Upper lobe of right lung (tissue), 1 donor: ENCODE data around the gene CD109. TPM values are rescaled to one million over a fixed set of nuclear protein-coding genes. Genes with fewer than 3 reads are reported as not detected.
A peak's percentile ranks its signal among the peaks of the same experiment; 100 is the strongest.
"Not testable (repeated sequence)": the region's sequence is repeated elsewhere in the genome, so short reads cannot be mapped to it uniquely, and the experiment has no call there.

ENCODE experiments used
- ATAC-seq: fragments of 200-7000 bp; cut with Tn5 transposase; one replicate; pipeline ENCODE4 v1.9.1; 2020; ENCODE audit warnings: mild to moderate bottlenecking, moderate library complexity
- DNase-seq: peaks from one replicate; pipeline ENCODE4 v3.0.0-alpha.2; 2020
- H3K27ac ChIP-seq: fragments of 200-600 bp; one replicate; pipeline ENCODE4 v1.8.0; 2022
- H3K27me3 ChIP-seq: fragments of 200-600 bp; one replicate; pipeline ENCODE4 v1.8.0; 2022; ENCODE audit warnings: mild to moderate bottlenecking
- H3K36me3 ChIP-seq: fragments of 200-600 bp; one replicate; pipeline ENCODE4 v1.8.0; 2022
- H3K4me1 ChIP-seq: fragments of 200-600 bp; one replicate; pipeline ENCODE4 v1.8.0; 2022
- H3K4me3 ChIP-seq: fragments of 200-600 bp; one replicate; pipeline ENCODE4 v1.8.0; 2022; ENCODE audit warnings: mild to moderate bottlenecking
- H3K9me3 ChIP-seq: fragments of 200-600 bp; one replicate; pipeline ENCODE4 v1.8.0; 2022
- intact Hi-C: fragments of 100-400 bp; cut with DNase I; formaldehyde crosslinking; loops from one replicate; pipeline ENCODE4 v1.11.0; 2022
- total RNA-seq: library from RNA; stranded (reverse); fragmentation: NEBNext Ultra II Directional; extraction: Animal tissue kit (Norgen Biotek cat#: 25700); gene quantifications from one replicate; pipeline ENCODE4 v1.2.1, GENCODE V29; 2021
- TF ChIP-seq, protein P1 (sequence below): fragments of 200-600 bp; IDR thresholded peaks from one replicate; pipeline ENCODE4 v1.8.0; 2022; ENCODE audit warnings: antibody characterized with exemption
- donor health status: DM: no; HTN: yes; CAD: no; lungs with severe emphysema.

The CD109 gene
- total RNA-seq, 1 donor from 2014 or later, result 22.1 TPM

DNA sequence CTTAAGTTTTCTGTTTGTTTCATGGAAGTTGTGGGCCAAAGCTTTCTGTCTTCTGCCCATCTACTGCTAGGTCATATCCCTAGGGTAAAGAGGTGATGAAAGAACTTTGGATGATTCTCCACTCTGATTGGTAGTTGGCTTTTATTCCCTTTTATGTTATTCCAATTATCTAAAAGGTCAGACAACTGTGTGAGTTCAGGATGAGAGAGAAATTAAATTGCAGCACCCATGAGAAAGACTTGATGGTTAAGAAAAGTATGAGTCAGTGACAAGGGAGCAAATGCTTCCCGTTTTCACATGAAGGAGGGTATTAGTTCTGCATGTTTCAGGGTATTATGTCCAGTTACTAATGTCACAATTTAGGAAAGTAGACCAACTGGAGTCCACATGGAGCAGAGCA is 136.3 kb downstream of the CD109 start:
- ATAC-seq, result no peak
- Histone ChIP-seq H3K36me3 (no peaks in the 10 kb centered on the region), H3K4me1 (no peaks in the 10 kb centered on the region), H3K27me3 (no peaks in the 10 kb centered on the region), H3K4me3 (no peak overlapping the region), H3K9me3 (no peaks in the 10 kb centered on the region), H3K27ac (no peak overlapping the region)
- intact Hi-C loops, result no loop called here
- DNase-seq, result no peak
- TF ChIP-seq, protein P1, sequence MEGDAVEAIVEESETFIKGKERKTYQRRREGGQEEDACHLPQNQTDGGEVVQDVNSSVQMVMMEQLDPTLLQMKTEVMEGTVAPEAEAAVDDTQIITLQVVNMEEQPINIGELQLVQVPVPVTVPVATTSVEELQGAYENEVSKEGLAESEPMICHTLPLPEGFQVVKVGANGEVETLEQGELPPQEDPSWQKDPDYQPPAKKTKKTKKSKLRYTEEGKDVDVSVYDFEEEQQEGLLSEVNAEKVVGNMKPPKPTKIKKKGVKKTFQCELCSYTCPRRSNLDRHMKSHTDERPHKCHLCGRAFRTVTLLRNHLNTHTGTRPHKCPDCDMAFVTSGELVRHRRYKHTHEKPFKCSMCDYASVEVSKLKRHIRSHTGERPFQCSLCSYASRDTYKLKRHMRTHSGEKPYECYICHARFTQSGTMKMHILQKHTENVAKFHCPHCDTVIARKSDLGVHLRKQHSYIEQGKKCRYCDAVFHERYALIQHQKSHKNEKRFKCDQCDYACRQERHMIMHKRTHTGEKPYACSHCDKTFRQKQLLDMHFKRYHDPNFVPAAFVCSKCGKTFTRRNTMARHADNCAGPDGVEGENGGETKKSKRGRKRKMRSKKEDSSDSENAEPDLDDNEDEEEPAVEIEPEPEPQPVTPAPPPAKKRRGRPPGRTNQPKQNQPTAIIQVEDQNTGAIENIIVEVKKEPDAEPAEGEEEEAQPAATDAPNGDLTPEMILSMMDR, result no peak

DNA sequence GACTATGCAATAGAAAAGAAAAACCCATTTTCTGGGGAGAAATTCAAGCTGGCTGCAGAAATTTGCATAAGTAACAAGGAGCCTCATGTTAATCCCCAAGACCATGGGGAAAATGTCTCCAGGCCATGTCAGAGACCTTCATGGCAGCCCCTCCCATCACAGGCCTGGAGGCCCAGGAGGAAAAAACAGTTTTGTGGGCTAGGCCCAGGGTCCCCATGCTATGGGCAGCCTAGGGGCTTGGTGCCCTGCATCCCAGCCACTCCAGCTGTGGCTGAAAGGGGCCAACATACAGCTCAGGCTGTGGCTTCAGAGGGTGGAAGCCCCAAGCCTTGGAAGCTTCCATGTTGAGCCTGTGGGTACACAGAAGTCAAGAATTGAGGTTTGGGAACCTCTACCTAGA is 148.7 kb downstream of the CD109 start:
- H3K4me1 ChIP-seq, ATAC-seq, DNase-seq, intact Hi-C loops, H3K36me3 ChIP-seq, H3K4me3 ChIP-seq, H3K9me3 ChIP-seq, H3K27ac ChIP-seq, H3K27me3 ChIP-seq: not testable (repeated sequence)

DNA sequence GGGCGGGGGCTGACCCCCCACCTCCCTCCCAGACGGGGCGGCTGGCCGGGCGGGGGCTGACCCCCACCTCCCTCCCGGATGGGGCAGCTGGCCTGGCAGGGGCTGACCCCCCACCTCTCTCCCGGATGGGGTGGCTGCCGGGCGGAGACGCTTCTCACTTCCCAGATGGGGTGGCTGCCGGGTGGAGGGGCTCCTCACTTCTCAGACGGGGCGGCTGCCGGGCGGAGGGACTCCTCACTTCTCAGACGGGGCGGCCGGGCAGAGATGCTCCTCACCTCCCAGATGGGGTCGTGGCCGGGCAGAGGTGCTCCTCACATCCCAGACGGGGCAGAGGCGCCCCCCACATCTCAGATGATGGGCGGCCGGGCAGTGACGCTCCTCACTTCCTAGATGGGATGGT is 155.0 kb downstream of the CD109 start:
- ATAC-seq, H3K27me3 ChIP-seq, DNase-seq, intact Hi-C loops, H3K27ac ChIP-seq, H3K9me3 ChIP-seq, H3K4me3 ChIP-seq, H3K4me1 ChIP-seq, H3K36me3 ChIP-seq: not testable (repeated sequence)

DNA sequence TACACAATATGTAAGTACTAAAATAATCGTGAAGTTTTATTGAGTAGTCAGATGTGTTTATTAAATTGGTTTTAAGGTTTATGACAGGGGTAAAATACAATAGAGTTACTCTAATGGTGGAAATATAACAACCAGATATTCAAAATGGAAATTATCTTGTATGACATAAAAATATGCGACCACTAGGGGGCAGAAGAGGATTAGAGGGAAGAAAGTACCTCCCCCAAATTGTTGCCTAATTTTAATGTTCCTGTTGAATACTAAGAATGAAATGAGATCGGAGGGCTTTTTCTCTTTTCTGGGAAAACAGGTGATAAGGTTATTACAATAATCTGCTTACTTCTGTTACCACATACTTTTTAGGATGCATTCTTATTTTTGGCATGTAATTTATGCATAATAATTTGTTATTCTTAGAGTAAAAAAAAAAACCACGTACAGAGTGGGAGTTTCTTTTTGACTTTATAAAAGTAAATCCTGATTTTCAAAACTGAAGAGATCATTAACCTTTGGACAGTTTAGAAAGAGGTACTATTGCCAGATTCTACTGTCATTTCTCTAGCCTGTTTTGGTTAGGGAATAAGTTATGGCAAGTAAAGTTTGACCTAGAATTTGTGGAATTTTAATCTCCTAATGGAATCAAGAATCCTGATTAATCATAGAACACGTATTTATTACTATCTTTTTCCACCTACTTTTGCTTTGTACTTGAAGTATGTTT is 159.2 kb downstream of the CD109 start:
- no peaks in the 10 kb centered on the region for H3K9me3 ChIP-seq
- no peaks in the 10 kb centered on the region for H3K27me3 ChIP-seq
- peak overlapping the region; percentile 11 for H3K4me3 ChIP-seq
- H3K27ac ChIP-seq, result no peak overlapping the region
- DNase-seq, result no peak
- intact Hi-C loops, result no loop called here
- no peaks in the 10 kb centered on the region for H3K4me1 ChIP-seq
- peak; percentile 79 for ATAC-seq
- TF ChIP-seq, protein P1, result peak; percentile 79
- no peaks in the 10 kb centered on the region for H3K36me3 ChIP-seq

DNA sequence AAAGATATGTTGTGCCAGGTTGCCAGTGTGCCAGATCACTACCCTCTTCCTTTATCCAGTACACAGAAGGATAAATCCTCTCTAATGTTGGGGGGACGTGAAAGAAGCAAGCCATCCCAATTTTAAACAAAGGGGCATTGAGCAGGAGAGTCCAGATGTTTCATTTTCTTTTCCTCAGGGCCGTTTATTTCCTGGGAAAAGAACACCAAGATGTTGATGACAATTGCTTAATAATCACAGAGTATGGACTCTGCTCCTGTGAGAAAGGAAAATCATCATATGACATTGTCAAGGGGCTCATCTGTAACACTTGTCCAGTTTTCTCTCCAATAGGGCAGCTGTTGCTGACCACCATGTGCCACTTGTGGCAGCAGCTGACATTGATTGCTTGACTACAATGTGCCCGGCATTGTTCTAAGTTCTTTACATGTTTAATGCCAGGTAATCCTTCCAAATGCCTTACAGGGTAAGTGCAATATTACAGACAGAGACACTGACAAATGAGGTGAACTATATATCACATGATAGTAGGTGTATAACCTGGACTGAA is 161.4 kb downstream of the CD109 start:
- Histone ChIP-seq H3K9me3 (no peaks in the 10 kb centered on the region), H3K4me3 (no peak overlapping the region), H3K36me3 (no peaks in the 10 kb centered on the region), H3K27me3 (no peaks in the 10 kb centered on the region), H3K27ac (no peak overlapping the region), H3K4me1 (no peaks in the 10 kb centered on the region)
- DNase-seq (no peak), ATAC-seq (no peak)
- TF ChIP-seq, protein P1, result no peak
- intact Hi-C loops, result no loop called here

DNA sequence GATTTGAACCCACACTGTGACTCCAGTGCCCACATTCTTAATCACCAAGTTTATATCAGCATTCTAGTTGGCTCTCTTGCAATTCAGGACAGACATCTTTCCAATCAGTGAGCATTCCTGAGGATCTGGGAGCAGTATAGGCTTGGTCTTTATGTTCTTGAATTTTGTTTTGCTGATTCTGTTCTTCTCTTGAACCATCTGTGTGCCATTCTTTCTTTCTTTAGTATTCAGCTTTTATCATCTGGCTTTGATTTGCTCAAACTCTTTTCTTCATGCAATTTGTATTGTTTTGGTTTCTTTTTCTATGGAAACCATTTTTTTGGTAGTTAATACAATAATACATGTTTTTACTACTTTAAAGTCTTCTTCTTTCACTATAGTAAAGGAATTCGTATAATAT is 162.4 kb downstream of the CD109 start:
- ATAC-seq (no peak), DNase-seq (no peak)
- H3K36me3 ChIP-seq, result no peaks in the 10 kb centered on the region
- intact Hi-C loops, result no loop called here
- no peaks in the 10 kb centered on the region for H3K27me3 ChIP-seq
- no peak overlapping the region for H3K4me3 ChIP-seq
- TF ChIP-seq, protein P1, result no peak
- H3K27ac ChIP-seq, result no peak overlapping the region
- no peaks in the 10 kb centered on the region for H3K4me1 ChIP-seq
- no peaks in the 10 kb centered on the region for H3K9me3 ChIP-seq

DNA sequence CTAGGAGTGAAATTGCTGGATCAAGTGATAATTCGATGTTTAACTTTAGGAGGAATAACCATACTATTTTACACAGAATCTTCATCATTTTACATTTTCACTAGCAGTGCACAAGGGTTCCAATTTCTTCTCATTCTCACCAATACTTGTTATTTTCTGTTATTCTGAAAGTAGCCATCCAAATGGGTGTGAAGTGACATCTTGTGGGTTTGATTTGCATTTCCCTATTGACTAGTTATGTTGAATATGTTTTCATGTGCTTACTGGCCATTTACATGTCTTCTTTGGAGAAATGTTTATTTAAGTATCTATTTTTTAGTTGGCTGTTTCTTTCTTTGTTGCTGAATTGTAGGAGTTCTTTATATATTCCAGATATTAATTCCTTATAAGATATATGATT is 164.3 kb downstream of the CD109 start:
- ATAC-seq (no peak), DNase-seq (no peak)
- H3K36me3 ChIP-seq, result no peaks in the 10 kb centered on the region
- H3K9me3 ChIP-seq, result no peaks in the 10 kb centered on the region
- no peaks in the 10 kb centered on the region for H3K4me1 ChIP-seq
- no peak overlapping the region for H3K27ac ChIP-seq
- TF ChIP-seq, protein P1, result no peak
- intact Hi-C loops, result no loop called here
- H3K27me3 ChIP-seq, result no peaks in the 10 kb centered on the region
- no peak overlapping the region for H3K4me3 ChIP-seq
